ENCODE data around the gene LDLRAD3.

Gene LDLRAD3

DNA sequence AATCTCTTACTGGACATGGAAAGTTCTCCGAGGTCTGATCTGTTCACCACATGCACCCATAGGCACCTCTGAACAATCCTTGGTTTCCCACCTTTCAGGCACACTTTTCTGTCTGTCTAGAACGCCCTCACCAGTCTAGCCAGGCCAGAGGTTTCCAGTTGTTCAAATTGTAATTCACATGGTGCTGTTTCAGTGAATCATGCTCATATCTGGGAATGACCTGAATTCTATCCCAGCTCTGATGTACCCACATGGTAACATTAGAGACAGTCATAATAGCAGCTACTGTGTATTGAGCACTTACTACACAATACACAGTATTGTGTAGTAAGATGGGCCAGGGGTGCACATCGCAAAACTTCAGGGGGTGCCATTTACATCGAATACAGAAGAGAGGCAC lies 207.1 kb downstream of the LDLRAD3 start:
- ChIA-PET POLR2A (no interaction called here), CTCF (interaction anchor here (0.7 to 1.1 kb wide), 4 partner anchors 28 to 116 kb away, joined by 3 to 4 read pairs (median 4); no protein-coding TSS in a partner anchor)

DNA sequence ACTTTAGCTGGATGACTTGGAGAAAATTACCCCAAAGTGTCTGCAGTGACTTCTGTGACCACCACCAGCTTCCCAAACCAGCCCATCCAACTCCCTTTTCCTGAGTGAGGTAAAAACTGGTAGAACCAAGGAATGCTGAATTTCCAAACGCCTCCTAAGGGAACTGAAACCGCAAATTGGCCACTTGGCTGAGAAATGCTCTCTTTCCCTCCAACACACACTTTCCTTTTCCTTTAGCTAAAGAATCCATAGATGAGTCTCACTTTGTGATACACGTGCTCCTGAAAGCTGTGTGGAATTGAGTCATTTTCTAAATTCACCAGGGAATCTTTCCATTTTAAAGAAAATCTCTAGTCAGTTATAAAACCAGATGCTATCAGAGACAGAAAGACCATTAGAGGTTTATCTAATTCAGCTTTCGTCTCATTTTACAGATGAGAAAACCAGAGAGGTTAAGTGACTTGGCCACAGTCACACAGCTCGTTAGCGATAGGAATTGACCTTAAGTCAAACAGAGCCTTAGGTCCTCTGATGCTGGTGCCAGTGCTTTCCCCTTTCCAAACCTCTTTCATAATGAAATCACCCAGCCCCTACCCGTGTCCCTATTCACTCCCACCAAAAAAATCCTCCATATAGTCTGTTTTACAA lies 208.2 kb downstream of the LDLRAD3 start:
- CTCF ChIA-PET = interaction anchor here (0.6 kb wide), 1 partner anchor 217 kb away, joined by 3 read pairs; no protein-coding TSS in a partner anchor

More for the DNA sequence above, 207.1 kb downstream of the LDLRAD3 start:
- TF ChIP-seq ZNF384 (IDR thresholded peaks at IDR 0.05) (no peak), FOXK2 (IDR thresholded peaks at IDR 0.05) (no peak), FOXA1 (IDR thresholded peaks at IDR 0.05) (no peak), ARNT (IDR thresholded peaks at IDR 0.05) (no peak), FOXM1 (IDR thresholded peaks at IDR 0.05; ENCODE audit: borderline replicate concordance) (no peak), LEF1 (IDR thresholded peaks at IDR 0.05; ENCODE audit: borderline replicate concordance) (no peak)
- TF ChIP-seq, protein P1, sequence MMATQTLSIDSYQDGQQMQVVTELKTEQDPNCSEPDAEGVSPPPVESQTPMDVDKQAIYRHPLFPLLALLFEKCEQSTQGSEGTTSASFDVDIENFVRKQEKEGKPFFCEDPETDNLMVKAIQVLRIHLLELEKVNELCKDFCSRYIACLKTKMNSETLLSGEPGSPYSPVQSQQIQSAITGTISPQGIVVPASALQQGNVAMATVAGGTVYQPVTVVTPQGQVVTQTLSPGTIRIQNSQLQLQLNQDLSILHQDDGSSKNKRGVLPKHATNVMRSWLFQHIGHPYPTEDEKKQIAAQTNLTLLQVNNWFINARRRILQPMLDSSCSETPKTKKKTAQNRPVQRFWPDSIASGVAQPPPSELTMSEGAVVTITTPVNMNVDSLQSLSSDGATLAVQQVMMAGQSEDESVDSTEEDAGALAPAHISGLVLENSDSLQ (IDR thresholded peaks at IDR 0.05) = no peak
- no peak for DNase-seq (ENCODE audit: extremely low spot score)

DNA sequence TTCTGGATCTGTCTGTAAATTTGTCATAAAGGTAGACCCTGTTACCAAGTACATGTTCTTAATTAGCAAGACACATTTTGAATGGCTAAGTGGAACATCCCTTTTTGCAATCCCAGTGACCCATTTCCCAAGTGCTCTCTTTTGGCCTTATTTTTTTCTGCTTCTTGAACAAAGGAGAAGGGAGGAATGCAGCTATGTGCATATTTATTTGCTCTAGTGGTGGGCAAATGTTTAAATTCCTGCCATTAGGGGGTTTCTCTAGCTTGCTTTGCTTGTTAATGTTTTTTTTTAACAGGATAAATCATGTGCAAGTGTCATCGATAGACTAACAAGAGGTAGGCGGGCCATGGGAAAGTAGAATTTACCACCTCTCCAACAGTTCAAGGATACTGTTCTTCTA lies 209.7 kb downstream of the LDLRAD3 start:
- CTCF ChIA-PET = interaction anchor here (0.7 to 1.0 kb wide), 2 partner anchors 111 to 118 kb away, joined by 3 read pairs; no protein-coding TSS in a partner anchor

More for the DNA sequence above, 208.2 kb downstream of the LDLRAD3 start:
- no peak for TF ChIP-seq FOXA1 (IDR thresholded peaks at IDR 0.05)
- TF ChIP-seq SP1 (IDR thresholded peaks at IDR 0.05) = no peak
- no peak for TF ChIP-seq TARDBP (IDR thresholded peaks at IDR 0.05)
- no peak for TF ChIP-seq FOXM1 (IDR thresholded peaks at IDR 0.05; ENCODE audit: borderline replicate concordance)
- TF ChIP-seq, protein P1 (IDR thresholded peaks at IDR 0.05) = no peak
- POLR2A ChIA-PET = no interaction called here
- no peak for DNase-seq (ENCODE audit: extremely low spot score)

GRCh38 chr11:36155124-36155561 lies 211.3 kb downstream of the LDLRAD3 start:
- TF ChIP-seq TARDBP (IDR thresholded peaks at IDR 0.05) (no peak), BHLHE40 (IDR thresholded peaks at IDR 0.05; ENCODE audit: borderline replicate concordance) (no peak)
- TF ChIP-seq, protein P1 (IDR thresholded peaks at IDR 0.05) = no peak
- POLR2A ChIA-PET = no interaction called here
- CTCF ChIA-PET = interaction anchor here (0.9 to 1.5 kb wide), 2 partner anchors 104 to 549 kb away, joined by 3 to 6 read pairs; no protein-coding TSS in a partner anchor
- no peak for DNase-seq (ENCODE audit: extremely low spot score)

More for the DNA sequence above, 209.7 kb downstream of the LDLRAD3 start:
- TF ChIP-seq, protein P1 (IDR thresholded peaks at IDR 0.05) = no peak
- no peak for TF ChIP-seq FOXM1 (IDR thresholded peaks at IDR 0.05; ENCODE audit: borderline replicate concordance)
- TF ChIP-seq SP1 (IDR thresholded peaks at IDR 0.05) = no peak
- no peak for TF ChIP-seq FOXA1 (IDR thresholded peaks at IDR 0.05)
- no peak for TF ChIP-seq ARNT (IDR thresholded peaks at IDR 0.05)
- TF ChIP-seq FOXK2 (IDR thresholded peaks at IDR 0.05) = no peak
- TF ChIP-seq LEF1 (IDR thresholded peaks at IDR 0.05; ENCODE audit: borderline replicate concordance) = no peak
- TF ChIP-seq ELF4 (IDR thresholded peaks at IDR 0.05) = no peak
- TF ChIP-seq NFRKB (IDR thresholded peaks at IDR 0.05) = no peak
- no peak for TF ChIP-seq L3MBTL2 (conservative IDR thresholded peaks at IDR 0.05)
- TF ChIP-seq HDGF (IDR thresholded peaks at IDR 0.05; ENCODE audit: borderline replicate concordance) = no peak
- no peak for TF ChIP-seq SUZ12 (IDR thresholded peaks at IDR 0.05)
- TF ChIP-seq CTBP1 (IDR thresholded peaks at IDR 0.05; ENCODE audit: borderline replicate concordance) = no peak
- TF ChIP-seq BHLHE40 (IDR thresholded peaks at IDR 0.05; ENCODE audit: borderline replicate concordance) = no peak
- POLR2A ChIA-PET = no interaction called here
- no peak for DNase-seq (ENCODE audit: extremely low spot score)

DNA sequence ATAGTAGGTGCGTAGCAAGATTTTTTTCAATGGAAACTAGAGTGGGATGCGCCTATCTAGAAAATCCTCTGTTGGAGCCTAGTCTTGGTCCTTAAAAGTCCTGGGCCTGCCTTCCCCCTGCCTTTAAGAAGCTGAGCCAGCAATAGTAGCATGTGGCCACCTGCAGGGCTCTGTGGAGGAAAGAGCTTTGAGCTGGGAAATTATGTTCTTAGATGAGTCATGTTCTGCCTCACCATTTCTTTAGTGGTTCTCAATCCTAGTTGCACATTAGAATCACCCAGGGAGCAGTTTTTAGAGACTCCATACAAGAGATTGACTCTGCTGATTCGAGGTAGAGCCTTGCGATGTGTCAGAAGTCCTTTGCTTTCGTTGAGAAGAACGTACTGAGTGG lies 211.9 kb downstream of the LDLRAD3 start:
- no peak for DNase-seq (ENCODE audit: extremely low spot score)
- CTCF ChIA-PET = interaction anchor here (0.6 to 1.5 kb wide), 5 partner anchors 103 to 1753 kb away, joined by 3 to 6 read pairs (median 3); no protein-coding TSS in a partner anchor
- POLR2A ChIA-PET = no interaction called here
- no peak for TF ChIP-seq L3MBTL2 (conservative IDR thresholded peaks at IDR 0.05)
- TF ChIP-seq BHLHE40 (IDR thresholded peaks at IDR 0.05; ENCODE audit: borderline replicate concordance) = no peak
- TF ChIP-seq NFRKB (IDR thresholded peaks at IDR 0.05) = no peak
- TF ChIP-seq SUZ12 (IDR thresholded peaks at IDR 0.05) = no peak
- TF ChIP-seq ARNT (IDR thresholded peaks at IDR 0.05) = no peak
- TF ChIP-seq FOXA1 (IDR thresholded peaks at IDR 0.05) = no peak
- no peak for TF ChIP-seq ELF4 (IDR thresholded peaks at IDR 0.05)
- no peak for TF ChIP-seq FOXK2 (IDR thresholded peaks at IDR 0.05)
- TF ChIP-seq LEF1 (IDR thresholded peaks at IDR 0.05; ENCODE audit: borderline replicate concordance) = no peak
- no peak for TF ChIP-seq CTBP1 (IDR thresholded peaks at IDR 0.05; ENCODE audit: borderline replicate concordance)
- TF ChIP-seq SP1 (IDR thresholded peaks at IDR 0.05) = no peak
- no peak for TF ChIP-seq FOXM1 (IDR thresholded peaks at IDR 0.05; ENCODE audit: borderline replicate concordance)
- TF ChIP-seq, protein P1 (IDR thresholded peaks at IDR 0.05) = no peak
- TF ChIP-seq ZNF384 (IDR thresholded peaks at IDR 0.05) = no peak
- no peak for TF ChIP-seq HDGF (IDR thresholded peaks at IDR 0.05; ENCODE audit: borderline replicate concordance)
- no peak for TF ChIP-seq TARDBP (IDR thresholded peaks at IDR 0.05)

Data from HEK293T (cell line).